ENCODE results near the gene STARD3NL.

STARD3NL gene

DNA sequence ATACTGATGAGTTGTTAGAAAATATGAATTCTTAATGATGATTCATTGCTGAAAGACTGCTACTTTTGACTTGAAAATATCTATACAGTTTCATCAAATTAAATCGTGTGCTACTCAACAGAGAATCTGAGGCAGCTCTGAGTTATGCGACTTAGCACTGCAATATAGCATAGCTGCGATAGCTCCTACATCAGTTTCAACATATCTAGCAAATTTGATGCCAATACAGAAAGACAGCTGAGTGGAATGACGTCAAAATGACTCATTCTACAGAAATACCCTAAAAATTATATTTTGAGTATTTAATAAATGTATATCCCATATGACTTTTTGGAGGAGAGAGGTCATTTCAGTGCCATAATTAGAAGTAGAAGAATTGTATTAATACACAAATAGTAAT lies 96.4 kb downstream of the STARD3NL start:
- ChIA-PET CTCF (interaction anchor here (0.6 to 2.6 kb wide), 4 partner anchors 52 to 358 kb away, joined by 4 to 12 read pairs (median 6); partner anchors contain the start of gene SFRP4), POLR2A (no interaction called here)
- H3K36me3 ChIP-seq (ENCODE audit: control insufficient read depth in 2 of 2, insufficient read depth in 1 of 2, low read length in 2 of 2): no peaks in the 10 kb centered on the region
- H3K27ac ChIP-seq (ENCODE audit: extremely low read depth, low read depth, low read length): no peak overlapping the region
- H3K4me1 ChIP-seq (ENCODE audit: control insufficient read depth, insufficient read depth, low read length): no peaks in the 10 kb centered on the region
- TF ChIP-seq, protein P1, sequence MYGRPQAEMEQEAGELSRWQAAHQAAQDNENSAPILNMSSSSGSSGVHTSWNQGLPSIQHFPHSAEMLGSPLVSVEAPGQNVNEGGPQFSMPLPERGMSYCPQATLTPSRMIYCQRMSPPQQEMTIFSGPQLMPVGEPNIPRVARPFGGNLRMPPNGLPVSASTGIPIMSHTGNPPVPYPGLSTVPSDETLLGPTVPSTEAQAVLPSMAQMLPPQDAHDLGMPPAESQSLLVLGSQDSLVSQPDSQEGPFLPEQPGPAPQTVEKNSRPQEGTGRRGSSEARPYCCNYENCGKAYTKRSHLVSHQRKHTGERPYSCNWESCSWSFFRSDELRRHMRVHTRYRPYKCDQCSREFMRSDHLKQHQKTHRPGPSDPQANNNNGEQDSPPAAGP (tag by site-specific recombination; IDR thresholded peaks at IDR 0.05): no peak
- no peaks in the 10 kb centered on the region for H3K9me3 ChIP-seq (ENCODE audit: control insufficient read depth, insufficient read depth, low read depth, low read length)
- H3K4me3 ChIP-seq (ENCODE audit: low read depth, low read length): no peak overlapping the region

GRCh38 chr7:38274927-38275620 lies 97.0 kb downstream of the STARD3NL start:
- ChIA-PET POLR2A (no interaction called here), CTCF (interaction anchor here (1.8 to 2.6 kb wide), 2 partner anchors 59 to 60 kb away, joined by 6 to 12 read pairs; no protein-coding TSS in a partner anchor)
- no peaks in the 10 kb centered on the region for H3K36me3 ChIP-seq (ENCODE audit: control insufficient read depth in 2 of 2, insufficient read depth in 1 of 2, low read length in 2 of 2)
- no peaks in the 10 kb centered on the region for H3K9me3 ChIP-seq (ENCODE audit: control insufficient read depth, insufficient read depth, low read depth, low read length)
- H3K4me3 ChIP-seq (ENCODE audit: low read depth, low read length): no peak overlapping the region
- TF ChIP-seq ZNF747 (tag by site-specific recombination; IDR thresholded peaks at IDR 0.05): no peak
- no peak for TF ChIP-seq ZNF16 (tag by site-specific recombination; IDR thresholded peaks at IDR 0.05; ENCODE audit: low read depth)
- TF ChIP-seq, protein P2, sequence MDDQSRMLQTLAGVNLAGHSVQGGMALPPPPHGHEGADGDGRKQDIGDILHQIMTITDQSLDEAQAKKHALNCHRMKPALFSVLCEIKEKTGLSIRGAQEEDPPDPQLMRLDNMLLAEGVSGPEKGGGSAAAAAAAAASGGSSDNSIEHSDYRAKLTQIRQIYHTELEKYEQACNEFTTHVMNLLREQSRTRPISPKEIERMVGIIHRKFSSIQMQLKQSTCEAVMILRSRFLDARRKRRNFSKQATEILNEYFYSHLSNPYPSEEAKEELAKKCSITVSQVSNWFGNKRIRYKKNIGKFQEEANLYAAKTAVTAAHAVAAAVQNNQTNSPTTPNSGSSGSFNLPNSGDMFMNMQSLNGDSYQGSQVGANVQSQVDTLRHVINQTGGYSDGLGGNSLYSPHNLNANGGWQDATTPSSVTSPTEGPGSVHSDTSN (CRISPR knock-in tag; IDR thresholded peaks at IDR 0.05): no peak
- no peak for TF ChIP-seq ZNF155 (tag by site-specific recombination; IDR thresholded peaks at IDR 0.05)
- TF ChIP-seq KLF7 (tag by site-specific recombination; IDR thresholded peaks at IDR 0.05; ENCODE audit: borderline replicate concordance): no peak
- TF ChIP-seq MYNN (tag by site-specific recombination; IDR thresholded peaks at IDR 0.05; ENCODE audit: borderline replicate concordance): no peak
- no peak for TF ChIP-seq OSR2 (tag by site-specific recombination; IDR thresholded peaks at IDR 0.05)
- TF ChIP-seq ZNF174 (tag by site-specific recombination; IDR thresholded peaks at IDR 0.05): no peak
- TF ChIP-seq SETDB1 (IDR thresholded peaks at IDR 0.05; ENCODE audit: insufficient read length, low read length): no peak
- no peak for TF ChIP-seq ZSCAN18 (tag by site-specific recombination; IDR thresholded peaks at IDR 0.05)
- TF ChIP-seq AEBP2 (tag by site-specific recombination; IDR thresholded peaks at IDR 0.05; ENCODE audit: borderline replicate concordance): no peak
- no peak for TF ChIP-seq ZNF792 (tag by site-specific recombination; IDR thresholded peaks at IDR 0.05)
- H3K4me1 ChIP-seq (ENCODE audit: control insufficient read depth, insufficient read depth, low read length): no peaks in the 10 kb centered on the region
- no peak overlapping the region for H3K27ac ChIP-seq (ENCODE audit: extremely low read depth, low read depth, low read length)

DNA sequence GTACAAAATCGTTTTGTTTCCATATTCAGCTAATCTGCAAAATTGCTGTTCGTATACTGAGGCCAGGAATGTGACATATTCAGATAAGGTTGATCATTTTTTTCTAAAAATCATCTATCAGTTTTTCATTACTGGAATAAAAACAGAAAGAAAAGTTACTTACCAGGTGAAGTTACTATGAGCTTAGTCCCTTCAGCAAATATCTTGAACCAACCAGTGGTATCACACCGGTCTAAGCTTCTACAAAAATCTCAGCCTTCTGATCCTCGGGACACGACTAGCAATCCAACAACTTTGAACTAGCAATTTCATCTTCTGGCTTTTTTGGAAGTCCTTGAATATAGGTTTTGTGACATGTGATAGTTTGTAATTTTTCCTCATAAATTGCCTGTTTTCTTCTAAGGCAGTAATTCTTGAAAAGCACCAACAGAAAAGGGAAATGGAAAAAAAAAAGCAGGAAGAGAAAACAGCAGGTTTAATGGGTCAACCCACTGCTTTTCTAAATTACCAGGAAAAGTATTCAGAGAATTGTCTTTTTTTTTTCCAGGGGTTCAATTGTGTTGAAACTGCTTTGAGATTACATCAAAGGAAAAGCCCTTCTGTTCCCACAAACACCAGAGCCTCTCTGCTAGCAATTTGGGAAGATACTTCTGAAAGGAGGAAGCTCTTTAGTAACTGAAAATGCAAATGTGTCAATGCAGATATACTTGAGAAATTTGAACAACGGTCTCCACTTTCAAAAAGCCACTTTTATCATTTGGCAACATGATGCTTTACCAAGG lies 98.2 kb downstream of the STARD3NL start:
- Histone ChIP-seq H3K4me3 (ENCODE audit: low read depth, low read length) (no peak overlapping the region), H3K4me1 (ENCODE audit: control insufficient read depth, insufficient read depth, low read length) (no peaks in the 10 kb centered on the region), H3K27ac (ENCODE audit: extremely low read depth, low read depth, low read length) (no peak overlapping the region), H3K36me3 (ENCODE audit: control insufficient read depth in 2 of 2, insufficient read depth in 1 of 2, low read length in 2 of 2) (no peaks in the 10 kb centered on the region), H3K9me3 (ENCODE audit: control insufficient read depth, insufficient read depth, low read depth, low read length) (no peaks in the 10 kb centered on the region)
- ChIA-PET CTCF (interaction anchor here (0.8 to 2.6 kb wide), 3 partner anchors 42 to 69 kb away, joined by 5 to 12 read pairs (median 6); no protein-coding TSS in a partner anchor), POLR2A (no interaction called here)
- TF ChIP-seq ZNF843 (tag by site-specific recombination; IDR thresholded peaks at IDR 0.05): no peak
- no peak for TF ChIP-seq TSHZ1 (tag by site-specific recombination; IDR thresholded peaks at IDR 0.05; ENCODE audit: borderline replicate concordance)
- TF ChIP-seq, protein P3, sequence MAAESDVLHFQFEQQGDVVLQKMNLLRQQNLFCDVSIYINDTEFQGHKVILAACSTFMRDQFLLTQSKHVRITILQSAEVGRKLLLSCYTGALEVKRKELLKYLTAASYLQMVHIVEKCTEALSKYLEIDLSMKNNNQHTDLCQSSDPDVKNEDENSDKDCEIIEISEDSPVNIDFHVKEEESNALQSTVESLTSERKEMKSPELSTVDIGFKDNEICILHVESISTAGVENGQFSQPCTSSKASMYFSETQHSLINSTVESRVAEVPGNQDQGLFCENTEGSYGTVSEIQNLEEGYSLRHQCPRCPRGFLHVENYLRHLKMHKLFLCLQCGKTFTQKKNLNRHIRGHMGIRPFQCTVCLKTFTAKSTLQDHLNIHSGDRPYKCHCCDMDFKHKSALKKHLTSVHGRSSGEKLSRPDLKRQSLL (tag by site-specific recombination; IDR thresholded peaks at IDR 0.05): no peak
- no peak for TF ChIP-seq ZNF146 (tag by site-specific recombination; IDR thresholded peaks at IDR 0.05)
- TF ChIP-seq ZNF530 (tag by site-specific recombination; IDR thresholded peaks at IDR 0.05; ENCODE audit: low read depth): no peak

Data from HEK293 (cell line).